Urothelium cell line (cell line): Measurements from ENCODE around the gene ST6GALNAC5.

Experiments used
- DNase-seq: peaks from one replicate; pipeline ENCODE4 v3.0.0; 2011; ENCODE audit warnings: low spot score, mixed read lengths
- FAIRE-seq: peaks from 2 replicates; lab custom pipeline; 2011; peaks lifted over from hg19 to GRCh38; lab: Jason Lieb, UNC

The ST6GALNAC5 gene

GRCh38 chr1:77096496-77097255, 229.4 kb downstream of the ST6GALNAC5 start:
- FAIRE-seq (no peak), DNase-seq (no peak)

DNA sequence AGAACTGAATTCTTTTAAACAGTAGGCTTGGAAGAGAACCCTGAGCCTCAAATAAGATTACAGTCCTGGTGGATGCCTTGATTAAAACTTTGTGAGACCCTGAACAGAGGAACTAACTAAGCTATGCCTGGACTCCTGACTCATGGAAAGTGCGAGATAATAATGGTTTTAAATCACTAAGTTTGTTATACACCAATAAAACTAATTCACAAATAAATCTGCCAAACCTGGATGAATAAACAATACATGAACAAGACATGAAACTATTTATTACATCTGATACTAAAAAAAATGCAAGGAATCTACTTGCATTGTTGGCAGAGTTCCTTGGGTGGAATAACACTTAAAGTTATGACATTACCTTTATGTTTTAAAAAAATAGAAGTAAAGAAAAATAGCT, 233.6 kb downstream of the ST6GALNAC5 start:
- DNase-seq (peak; percentile 13), FAIRE-seq (no peak)

GRCh38 chr1:77103486-77103885, 236.2 kb downstream of the ST6GALNAC5 start:
- no peak for DNase-seq
- no peak for FAIRE-seq

- FAIRE-seq (no peak), DNase-seq (no peak)
Measured at GRCh38 chr1:77104672-77105071, 237.4 kb downstream of the ST6GALNAC5 start.
